Sigmoid colon (tissue), 7 donors: ENCODE data around the gene ERVMER34-1. TPM values are rescaled to one million over a fixed set of nuclear protein-coding genes. Genes with fewer than 3 reads are reported as not detected.

Experiments
- polyA plus RNA-seq, 3 donors: library from polyadenylated mRNA; stranded (reverse); fragments of 200-250 nt; gene quantifications; one replicate each; pipeline ENCODE4 v1.2.3, GENCODE V29; 2013
- small RNA-seq, 3 donors: library from RNA; depleted of rRNA; stranded (forward); fragments of <200 nt; gene quantifications; one replicate each; pipeline ENCODE3, GENCODE V24; 2016
- total RNA-seq, 4 donors: library from RNA; depleted of rRNA; stranded (reverse); fragments of >200 nt; gene quantifications; one replicate each; pipeline ENCODE4 v1.1.0, GENCODE V29; 2016
- donor health status: healthy with polysubstance abuse.
- donor health status: Bipolar disorder and iron deficiency.
- donor health status: healthy.

The ERVMER34-1 gene
- total and polyA plus RNA-seq, 7 donors = 0.66 TPM; not detected in 6

Small RNA genes lying within 50 kb of the gene (small RNA-seq; reads per million reads assigned to genes)
- gene MIR4449 = 0.43 to 0.84 (median 0.80) reads per million in 3 donors
- 0 reads per million in 3 donors for gene RF00019
- gene RF00568 = 0 reads per million in 3 donors
- 3.6 to 4.0 (median 3.7) reads per million in 3 donors for gene SNORA26

Other genes starting within 250 kb of the ERVMER34-1 start
- 1 to 10 TPM; 5.0 to 9.1 (median 6.0) TPM for gene USP46, start 92.1 kb downstream of the ERVMER34-1 start, total RNA-seq
- 1 to 10 TPM; 3.3 to 4.4 (median 4.2) TPM for gene USP46, start 92.1 kb downstream of the ERVMER34-1 start, polyA plus RNA-seq
- 1 to 10 TPM in 1 of 4 donors, under 1 TPM in 3; 0.36 to 2.2 (median 0.60) TPM for gene RASL11B, start 110.9 kb upstream of the ERVMER34-1 start, total RNA-seq
- 1 to 10 TPM in 1 of 3 donors, not detected in 2; 1.6 TPM for gene RASL11B, start 110.9 kb upstream of the ERVMER34-1 start, polyA plus RNA-seq